ENCODE data around the gene HBEGF.

HBEGF gene

DNA sequence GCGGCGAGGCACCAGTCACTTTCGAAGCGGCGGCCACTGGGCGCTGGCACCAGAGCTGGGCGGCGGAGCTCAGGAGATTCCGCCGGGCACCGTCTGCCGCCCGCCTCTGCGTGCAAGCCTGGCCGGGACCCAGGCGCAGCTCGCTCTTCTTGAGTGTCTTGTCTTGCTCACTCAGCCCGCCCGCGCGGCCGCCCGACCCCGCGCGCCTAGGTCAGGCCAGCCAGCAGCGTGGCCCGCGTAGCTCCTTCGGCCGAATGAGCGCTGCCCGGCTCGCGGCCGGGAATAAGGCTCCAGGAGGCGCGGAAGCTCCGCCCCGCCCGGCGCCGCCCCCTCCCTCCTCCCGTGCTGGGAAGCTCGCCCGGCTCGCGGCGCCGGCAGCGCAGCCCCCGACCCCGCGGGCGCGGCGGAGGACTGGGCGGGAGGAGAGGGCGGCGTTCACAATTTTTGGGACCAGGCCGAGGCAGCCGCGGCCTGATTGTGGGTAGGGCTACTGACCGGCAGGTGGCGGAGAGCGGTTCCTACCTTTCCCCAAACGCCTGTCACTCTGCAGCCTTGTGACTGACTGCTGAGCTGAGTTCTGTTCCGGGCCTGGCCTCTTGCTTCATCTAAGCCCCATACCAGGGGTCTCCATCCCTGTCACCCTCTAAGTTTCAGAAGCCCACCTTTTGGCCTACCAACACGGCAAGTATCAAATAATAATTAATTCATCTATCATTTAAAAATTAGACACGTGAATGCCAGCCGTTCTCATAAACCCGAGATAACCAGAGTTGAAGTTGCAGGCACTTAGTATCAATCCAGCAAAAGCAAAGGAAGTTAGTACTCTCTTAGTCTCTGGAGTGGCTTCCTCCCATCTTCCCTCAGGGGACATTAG, at the start of gene HBEGF:
TSS of gene HBEGF (minus strand) at position 256 of the 874 bp plus-strand sequence. CDS start 275 bp downstream, outside the sequence.
- TF ChIP-seq, protein P1, sequence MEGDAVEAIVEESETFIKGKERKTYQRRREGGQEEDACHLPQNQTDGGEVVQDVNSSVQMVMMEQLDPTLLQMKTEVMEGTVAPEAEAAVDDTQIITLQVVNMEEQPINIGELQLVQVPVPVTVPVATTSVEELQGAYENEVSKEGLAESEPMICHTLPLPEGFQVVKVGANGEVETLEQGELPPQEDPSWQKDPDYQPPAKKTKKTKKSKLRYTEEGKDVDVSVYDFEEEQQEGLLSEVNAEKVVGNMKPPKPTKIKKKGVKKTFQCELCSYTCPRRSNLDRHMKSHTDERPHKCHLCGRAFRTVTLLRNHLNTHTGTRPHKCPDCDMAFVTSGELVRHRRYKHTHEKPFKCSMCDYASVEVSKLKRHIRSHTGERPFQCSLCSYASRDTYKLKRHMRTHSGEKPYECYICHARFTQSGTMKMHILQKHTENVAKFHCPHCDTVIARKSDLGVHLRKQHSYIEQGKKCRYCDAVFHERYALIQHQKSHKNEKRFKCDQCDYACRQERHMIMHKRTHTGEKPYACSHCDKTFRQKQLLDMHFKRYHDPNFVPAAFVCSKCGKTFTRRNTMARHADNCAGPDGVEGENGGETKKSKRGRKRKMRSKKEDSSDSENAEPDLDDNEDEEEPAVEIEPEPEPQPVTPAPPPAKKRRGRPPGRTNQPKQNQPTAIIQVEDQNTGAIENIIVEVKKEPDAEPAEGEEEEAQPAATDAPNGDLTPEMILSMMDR (IDR thresholded peaks at IDR 0.05; ENCODE audit: insufficient read depth, low read depth, low read length, missing control alignments): peak; percentile 71
- peak within 1 kb of the TSS; percentile 58 for H3K4me3 ChIP-seq (ENCODE audit: low read depth, low read length)
- peak; percentile 80 for DNase-seq (ENCODE audit: low read depth)

DNA sequence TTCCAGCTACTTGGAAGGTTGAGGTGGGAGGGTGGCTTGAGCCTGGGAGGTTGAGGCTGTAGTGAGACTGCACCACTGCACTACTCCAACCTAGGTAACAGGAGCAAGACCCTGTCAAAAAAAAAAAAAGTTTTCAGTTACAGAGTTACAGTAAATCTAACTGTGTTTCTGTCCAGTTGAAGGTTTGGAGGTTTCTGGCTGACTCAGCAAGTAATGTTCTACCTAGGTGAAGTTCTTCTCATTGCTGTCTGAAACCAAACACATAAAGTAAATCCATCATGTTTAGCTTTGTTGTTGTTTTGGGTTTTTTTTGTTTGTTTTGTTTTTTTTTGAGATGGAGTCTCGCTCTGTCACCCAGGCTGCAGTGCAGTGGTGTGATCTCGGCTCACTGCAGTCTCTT, 47.3 kb upstream of the HBEGF start:
- TF ChIP-seq, protein P1 (IDR thresholded peaks at IDR 0.05; ENCODE audit: insufficient read depth, low read depth, low read length, missing control alignments): no peak
- H3K4me3 ChIP-seq (ENCODE audit: low read depth, low read length): no peak overlapping the region
- DNase-seq (ENCODE audit: low read depth): no peak

DNA sequence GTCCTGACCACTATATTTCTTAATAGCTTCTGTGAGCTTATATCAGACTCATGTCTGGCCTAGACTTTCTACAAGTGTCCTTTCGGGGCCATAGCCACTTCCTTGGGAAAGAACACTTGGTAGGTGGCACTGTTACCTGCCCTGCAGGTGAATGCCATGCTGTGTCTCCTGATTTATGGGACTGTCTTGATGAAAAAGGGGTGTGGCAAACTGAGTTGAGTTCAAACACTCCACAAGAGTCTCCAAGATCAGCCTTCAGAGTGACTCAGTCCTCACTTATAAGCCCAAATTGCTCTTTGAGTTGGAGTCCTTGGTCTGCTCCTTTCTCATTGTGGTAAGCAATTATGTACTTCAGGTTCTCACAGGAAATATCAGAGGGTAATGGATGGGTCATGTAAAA, 45.3 kb upstream of the HBEGF start:
- DNase-seq (ENCODE audit: low read depth): no peak
- no peak overlapping the region for H3K4me3 ChIP-seq (ENCODE audit: low read depth, low read length)
- TF ChIP-seq, protein P1 (IDR thresholded peaks at IDR 0.05; ENCODE audit: insufficient read depth, low read depth, low read length, missing control alignments): no peak

DNA sequence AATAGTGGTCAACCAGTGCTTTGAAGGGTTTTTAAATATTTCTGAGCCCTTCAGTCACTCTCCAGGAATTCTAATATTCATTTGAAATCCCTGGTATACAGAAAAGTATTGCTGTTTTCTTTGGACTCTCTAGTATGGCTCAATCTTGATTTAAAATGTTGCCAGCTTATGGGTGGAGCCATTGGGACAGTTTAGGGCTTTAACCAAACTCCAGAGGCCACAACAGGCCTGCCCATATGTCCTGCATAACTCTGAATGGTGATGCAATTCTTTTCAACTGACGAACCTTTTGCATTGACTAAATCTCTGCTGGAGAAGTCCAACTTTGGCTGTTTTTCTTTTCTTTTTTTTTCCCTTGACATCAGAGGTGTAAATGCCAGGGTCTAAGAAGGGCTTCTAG, 44.9 kb upstream of the HBEGF start:
- DNase-seq (ENCODE audit: low read depth): no peak
- H3K4me3 ChIP-seq (ENCODE audit: low read depth, low read length): no peak overlapping the region
- TF ChIP-seq, protein P1 (IDR thresholded peaks at IDR 0.05; ENCODE audit: insufficient read depth, low read depth, low read length, missing control alignments): no peak

DNA sequence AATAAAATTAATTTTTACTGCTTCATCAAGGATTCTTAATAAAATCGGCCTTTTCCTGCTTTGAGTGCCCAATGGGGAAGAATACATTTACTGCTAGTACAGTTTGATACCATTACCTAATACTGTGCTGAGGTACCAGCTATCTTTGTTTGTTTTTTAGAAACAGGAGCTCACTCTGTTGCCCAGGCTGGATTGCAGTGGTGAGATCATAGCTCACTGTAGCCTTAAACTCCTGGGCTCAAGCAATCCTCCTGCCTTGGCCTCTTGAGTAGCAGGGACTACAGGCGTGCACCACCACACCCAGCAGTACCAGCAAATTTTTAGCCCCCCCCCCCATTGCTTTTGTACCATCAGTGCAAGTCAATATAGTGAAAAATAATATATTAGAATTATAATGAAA, 41.6 kb upstream of the HBEGF start:
- H3K4me3 ChIP-seq (ENCODE audit: low read depth, low read length): no peak overlapping the region
- TF ChIP-seq, protein P1 (IDR thresholded peaks at IDR 0.05; ENCODE audit: insufficient read depth, low read depth, low read length, missing control alignments): no peak
- DNase-seq (ENCODE audit: low read depth): no peak

GRCh38 chr5:140383300-140383699, 36.9 kb upstream of the HBEGF start:
- H3K4me3 ChIP-seq (ENCODE audit: low read depth, low read length): no peak overlapping the region
- TF ChIP-seq, protein P1 (IDR thresholded peaks at IDR 0.05; ENCODE audit: insufficient read depth, low read depth, low read length, missing control alignments): no peak
- DNase-seq (ENCODE audit: low read depth): no peak
